ENCODE measurements around the gene FOXD3. TPM values are rescaled to one million over a fixed set of nuclear protein-coding genes. Genes with fewer than 3 reads are reported as not detected.

The FOXD3 gene
- total RNA-seq, 1 experiment from 2014 or later = 0.80 TPM

DNA sequence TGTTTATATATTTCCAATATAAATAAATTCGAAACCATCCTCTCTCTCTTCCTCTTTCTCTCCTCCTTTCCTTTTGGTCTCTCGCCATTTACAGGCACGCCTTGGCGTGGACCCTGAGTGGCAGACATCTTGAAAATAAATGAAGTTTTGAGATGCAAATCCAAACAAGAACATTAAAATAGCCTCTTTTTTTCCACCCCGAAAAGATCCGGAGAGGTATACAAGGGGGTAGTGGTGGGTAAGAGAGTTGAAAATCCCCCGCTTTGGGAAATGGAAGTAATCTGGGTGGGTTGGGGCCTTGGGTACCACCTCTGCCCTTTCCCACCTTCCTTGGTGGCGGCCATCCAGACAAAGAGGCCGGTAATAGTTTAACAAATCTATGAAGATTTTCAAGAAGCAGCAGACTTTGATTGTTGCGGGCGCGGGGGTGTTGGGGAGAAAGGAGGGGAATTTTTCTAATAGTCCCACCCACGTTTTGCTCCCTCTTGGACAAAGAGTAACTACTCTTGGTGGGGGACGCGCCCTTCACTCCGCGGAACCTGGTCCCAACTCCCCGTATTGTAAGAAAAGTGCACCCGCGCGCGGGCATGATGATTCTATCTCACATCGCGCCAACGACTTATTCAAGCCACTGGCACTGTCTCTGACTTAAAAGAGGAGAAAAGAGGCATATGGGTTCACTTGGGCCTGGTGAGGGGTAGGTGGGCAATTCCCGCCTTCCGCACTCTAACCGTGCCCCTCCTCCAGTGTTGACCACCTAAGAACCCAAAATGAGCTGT, 4.0 kb upstream of the FOXD3 start:
- no peak for ATAC-seq
- ChIA-PET POLR2A (no interaction called here), CTCF (no interaction called here)
- peaks cover 10% of the 10 kb centered on the region for H3K4me1 ChIP-seq (ENCODE audit: control insufficient read depth, insufficient read depth, low read length)
- H3K27me3 ChIP-seq (ENCODE audit: control insufficient read depth, insufficient read depth, low read length) = no peaks in the 10 kb centered on the region
- no peak for DNase-seq (ENCODE audit: low read depth, low spot score)
- in situ Hi-C loops (cut with HindIII; ENCODE audit: low pct_unique_long_range_greater_than_20kb, low sequenced_read_pairs) = no loop called here
- TF ChIP-seq TCF7L2 (IDR thresholded peaks at IDR 0.05; ENCODE audit: low read depth, low read length) = no peak
- TF ChIP-seq POLR2AphosphoS5 (IDR thresholded peaks at IDR 0.05; ENCODE audit: low read depth, low read length) = no peak
- TF ChIP-seq, protein P1, sequence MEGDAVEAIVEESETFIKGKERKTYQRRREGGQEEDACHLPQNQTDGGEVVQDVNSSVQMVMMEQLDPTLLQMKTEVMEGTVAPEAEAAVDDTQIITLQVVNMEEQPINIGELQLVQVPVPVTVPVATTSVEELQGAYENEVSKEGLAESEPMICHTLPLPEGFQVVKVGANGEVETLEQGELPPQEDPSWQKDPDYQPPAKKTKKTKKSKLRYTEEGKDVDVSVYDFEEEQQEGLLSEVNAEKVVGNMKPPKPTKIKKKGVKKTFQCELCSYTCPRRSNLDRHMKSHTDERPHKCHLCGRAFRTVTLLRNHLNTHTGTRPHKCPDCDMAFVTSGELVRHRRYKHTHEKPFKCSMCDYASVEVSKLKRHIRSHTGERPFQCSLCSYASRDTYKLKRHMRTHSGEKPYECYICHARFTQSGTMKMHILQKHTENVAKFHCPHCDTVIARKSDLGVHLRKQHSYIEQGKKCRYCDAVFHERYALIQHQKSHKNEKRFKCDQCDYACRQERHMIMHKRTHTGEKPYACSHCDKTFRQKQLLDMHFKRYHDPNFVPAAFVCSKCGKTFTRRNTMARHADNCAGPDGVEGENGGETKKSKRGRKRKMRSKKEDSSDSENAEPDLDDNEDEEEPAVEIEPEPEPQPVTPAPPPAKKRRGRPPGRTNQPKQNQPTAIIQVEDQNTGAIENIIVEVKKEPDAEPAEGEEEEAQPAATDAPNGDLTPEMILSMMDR (IDR thresholded peaks at IDR 0.05) = no peak
- no peak for TF ChIP-seq SIN3A (IDR thresholded peaks at IDR 0.05; ENCODE audit: borderline replicate concordance, insufficient read depth, low read depth, low read length)
- TF ChIP-seq, protein P2, sequence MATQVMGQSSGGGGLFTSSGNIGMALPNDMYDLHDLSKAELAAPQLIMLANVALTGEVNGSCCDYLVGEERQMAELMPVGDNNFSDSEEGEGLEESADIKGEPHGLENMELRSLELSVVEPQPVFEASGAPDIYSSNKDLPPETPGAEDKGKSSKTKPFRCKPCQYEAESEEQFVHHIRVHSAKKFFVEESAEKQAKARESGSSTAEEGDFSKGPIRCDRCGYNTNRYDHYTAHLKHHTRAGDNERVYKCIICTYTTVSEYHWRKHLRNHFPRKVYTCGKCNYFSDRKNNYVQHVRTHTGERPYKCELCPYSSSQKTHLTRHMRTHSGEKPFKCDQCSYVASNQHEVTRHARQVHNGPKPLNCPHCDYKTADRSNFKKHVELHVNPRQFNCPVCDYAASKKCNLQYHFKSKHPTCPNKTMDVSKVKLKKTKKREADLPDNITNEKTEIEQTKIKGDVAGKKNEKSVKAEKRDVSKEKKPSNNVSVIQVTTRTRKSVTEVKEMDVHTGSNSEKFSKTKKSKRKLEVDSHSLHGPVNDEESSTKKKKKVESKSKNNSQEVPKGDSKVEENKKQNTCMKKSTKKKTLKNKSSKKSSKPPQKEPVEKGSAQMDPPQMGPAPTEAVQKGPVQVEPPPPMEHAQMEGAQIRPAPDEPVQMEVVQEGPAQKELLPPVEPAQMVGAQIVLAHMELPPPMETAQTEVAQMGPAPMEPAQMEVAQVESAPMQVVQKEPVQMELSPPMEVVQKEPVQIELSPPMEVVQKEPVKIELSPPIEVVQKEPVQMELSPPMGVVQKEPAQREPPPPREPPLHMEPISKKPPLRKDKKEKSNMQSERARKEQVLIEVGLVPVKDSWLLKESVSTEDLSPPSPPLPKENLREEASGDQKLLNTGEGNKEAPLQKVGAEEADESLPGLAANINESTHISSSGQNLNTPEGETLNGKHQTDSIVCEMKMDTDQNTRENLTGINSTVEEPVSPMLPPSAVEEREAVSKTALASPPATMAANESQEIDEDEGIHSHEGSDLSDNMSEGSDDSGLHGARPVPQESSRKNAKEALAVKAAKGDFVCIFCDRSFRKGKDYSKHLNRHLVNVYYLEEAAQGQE (IDR thresholded peaks at IDR 0.05; ENCODE audit: insufficient read depth in 1 of 2, low read depth in 2 of 2, low read length in 1 of 2) = no peak
- BruUV-seq (replicated peaks) = no TSS peak
- peak overlapping the region in 1 of 2 experiments; percentile 70; a peak in 1 of 4 replicates for H3K4me3 ChIP-seq (ENCODE audit: low read depth in 2 of 2, low read length in 2 of 2)
- no peaks in the 10 kb centered on the region for H3K36me3 ChIP-seq (ENCODE audit: control insufficient read depth, insufficient read depth, low read length)
- no peaks in the 10 kb centered on the region for H3K9me3 ChIP-seq (ENCODE audit: control insufficient read depth, insufficient read depth, low read depth, low read length)
- H3K27ac ChIP-seq (ENCODE audit: low read length) = no peak overlapping the region
- intact Hi-C loops (cut with micrococcal nuclease; ENCODE audit: unreplicated experiment) = no loop called here

DNA sequence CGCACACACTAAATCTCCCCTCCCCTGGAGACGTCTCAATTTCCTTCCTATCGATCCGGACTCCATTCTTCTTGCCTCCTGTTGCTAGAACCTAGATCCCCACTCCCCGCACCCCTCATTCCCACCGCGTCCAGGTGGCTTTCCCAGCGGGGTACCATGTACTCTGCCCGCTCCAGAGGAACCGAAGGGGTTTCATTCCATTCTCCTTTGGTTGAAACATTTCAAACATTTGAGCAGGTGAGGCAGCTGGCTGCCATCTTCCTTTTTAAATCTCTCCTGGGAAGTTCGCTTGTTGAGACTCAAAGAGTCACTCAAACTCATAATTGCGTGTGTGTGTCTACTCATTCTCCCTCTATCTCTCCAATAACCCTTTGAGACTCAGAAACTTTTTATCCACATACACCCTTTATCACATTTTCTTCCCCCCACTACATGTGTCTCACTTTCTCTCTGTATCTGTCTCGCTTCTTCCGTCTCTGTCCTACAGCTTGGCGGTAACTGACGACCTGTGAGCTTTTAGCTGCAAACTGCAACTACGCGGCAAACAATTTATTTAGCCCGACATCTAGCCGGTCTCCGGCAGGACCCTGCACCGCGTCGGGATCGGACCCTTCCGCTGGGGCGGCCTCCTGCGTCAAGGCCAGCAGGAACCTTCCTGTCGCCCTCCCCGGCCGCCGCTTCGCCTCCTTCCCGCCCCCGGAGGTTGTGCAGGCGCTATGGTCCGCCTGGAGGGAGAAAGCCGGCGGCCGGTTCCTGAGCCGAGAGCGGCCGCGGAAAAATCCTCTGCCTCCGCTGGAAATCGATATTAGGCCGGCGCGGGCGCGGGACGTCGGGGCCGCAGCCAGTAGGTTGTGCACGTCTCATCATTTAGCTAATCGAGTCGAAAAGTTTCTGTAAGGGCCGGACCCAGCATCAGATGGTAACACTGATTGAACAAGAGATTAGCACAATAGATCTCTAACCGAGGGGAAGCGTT, 3.0 kb upstream of the FOXD3 start:
- CTCF ChIA-PET = no interaction called here
- Histone ChIP-seq H3K9me3 (ENCODE audit: control insufficient read depth, insufficient read depth, low read depth, low read length) (no peaks in the 10 kb centered on the region), H3K27ac (ENCODE audit: low read length) (no peak overlapping the region), H3K36me3 (ENCODE audit: control insufficient read depth, insufficient read depth, low read length) (no peaks in the 10 kb centered on the region), H3K27me3 (ENCODE audit: control insufficient read depth, insufficient read depth, low read length) (no peaks in the 10 kb centered on the region), H3K4me3 (ENCODE audit: low read depth in 2 of 2, low read length in 2 of 2) (no peak overlapping the region), H3K4me1 (ENCODE audit: control insufficient read depth, insufficient read depth, low read length) (peaks cover 10% of the 10 kb centered on the region)
- BruUV-seq (replicated peaks) = no TSS peak
- no peak for TF ChIP-seq SIN3A (IDR thresholded peaks at IDR 0.05; ENCODE audit: borderline replicate concordance, insufficient read depth, low read depth, low read length)
- TF ChIP-seq, protein P2 (IDR thresholded peaks at IDR 0.05; ENCODE audit: insufficient read depth in 1 of 2, low read depth in 2 of 2, low read length in 1 of 2) = no peak
- no peak for TF ChIP-seq TCF7L2 (IDR thresholded peaks at IDR 0.05; ENCODE audit: low read depth, low read length)
- TF ChIP-seq, protein P1 (IDR thresholded peaks at IDR 0.05) = no peak
- intact Hi-C loops (cut with micrococcal nuclease; ENCODE audit: unreplicated experiment) = no loop called here
- in situ Hi-C loops (cut with HindIII; ENCODE audit: low pct_unique_long_range_greater_than_20kb, low sequenced_read_pairs) = no loop called here
- POLR2A ChIA-PET = no interaction called here
- ATAC-seq = no peak
- DNase-seq (ENCODE audit: low read depth, low spot score) = no peak
